HG02623 (cell line): ENCODE results near the gene WDFY4.

Experiments used
- ATAC-seq: cut with Tn5 transposase; IDR thresholded peaks from one replicate; pipeline ENCODE4 v1.9.1; 2021; ENCODE audit warnings: moderate library complexity; ENCODE audit not compliant: unreplicated experiment

WDFY4 gene

GRCh38 chr10:48900371-48900801, 215.7 kb downstream of the WDFY4 start:
- no peak for ATAC-seq

- no peak for ATAC-seq
These were observed 216.6 kb downstream of the WDFY4 start for GRCh38 chr10:48901319-48901718.

- ATAC-seq, result no peak
These were observed 217.4 kb downstream of the WDFY4 start for GRCh38 chr10:48902096-48902495.

GRCh38 chr10:48903151-48903550, 218.5 kb downstream of the WDFY4 start:
- no peak for ATAC-seq

GRCh38 chr10:48904861-48905260, 220.2 kb downstream of the WDFY4 start:
- no peak for ATAC-seq

GRCh38 chr10:48905311-48905710, 220.6 kb downstream of the WDFY4 start:
- no peak for ATAC-seq

- ATAC-seq, result no peak
These were observed 222.2 kb downstream of the WDFY4 start for GRCh38 chr10:48906841-48907240.

GRCh38 chr10:48907730-48908129, 223.1 kb downstream of the WDFY4 start:
- no peak for ATAC-seq

- ATAC-seq, result no peak
These were observed 225.9 kb downstream of the WDFY4 start for GRCh38 chr10:48910548-48910947.

GRCh38 chr10:48913674-48914073, 229.0 kb downstream of the WDFY4 start:
- ATAC-seq, result no peak

GRCh38 chr10:48923748-48924147, 239.1 kb downstream of the WDFY4 start:
- no peak for ATAC-seq

GRCh38 chr10:48924988-48925387, 240.3 kb downstream of the WDFY4 start:
- no peak for ATAC-seq

- ATAC-seq, result no peak
These were observed 241.6 kb downstream of the WDFY4 start for GRCh38 chr10:48926255-48926654.

GRCh38 chr10:48926764-48927540, 242.3 kb downstream of the WDFY4 start:
- ATAC-seq, result no peak

GRCh38 chr10:48929413-48929990, 244.8 kb downstream of the WDFY4 start:
- no peak for ATAC-seq

GRCh38 chr10:48931188-48931587, 246.5 kb downstream of the WDFY4 start:
- ATAC-seq, result no peak

- no peak for ATAC-seq
These were observed 248.4 kb downstream of the WDFY4 start for GRCh38 chr10:48932831-48933664.

GRCh38 chr10:48934672-48935501, 250.2 kb downstream of the WDFY4 start:
- no peak for ATAC-seq

GRCh38 chr10:48935577-48935976, 250.9 kb downstream of the WDFY4 start:
- ATAC-seq, result no peak

- ATAC-seq, result no peak
These were observed 253.1 kb downstream of the WDFY4 start for GRCh38 chr10:48937796-48938195.

- ATAC-seq, result no peak
These were observed 253.6 kb downstream of the WDFY4 start for GRCh38 chr10:48938281-48938680.
